GM12891 (cell line): Measurements from ENCODE around the gene ELL.

Experiments used
- DNase-seq: peaks from one replicate; pipeline ENCODE4 v3.0.0; 2011; ENCODE audit warnings: low spot score; ENCODE audit not compliant: insufficient read length
- FAIRE-seq: peaks from 2 replicates; lab custom pipeline; 2011; peaks lifted over from hg19 to GRCh38; lab: Jason Lieb, UNC
- PAX5 ChIP-seq: IDR thresholded peaks from 2 replicates; pipeline ENCODE4 v1.6.1; 2011; ENCODE audit warnings: low read length, moderate library complexity, mild to moderate bottlenecking; ENCODE audit not compliant: insufficient read depth, severe bottlenecking
- POLR2A ChIP-seq: IDR thresholded peaks from 2 replicates; pipeline ENCODE4 v1.6.1; 2011; ENCODE audit warnings: low read depth, low read length, control low read depth
- POLR2AphosphoS5 ChIP-seq: IDR thresholded peaks from 2 replicates; pipeline ENCODE4 v1.6.1; 2011; ENCODE audit warnings: low read depth, low read length, control low read depth
- POU2F2 ChIP-seq: IDR thresholded peaks from 2 replicates; pipeline ENCODE4 v1.6.1; 2011; ENCODE audit warnings: low read depth, mild to moderate bottlenecking, control low read depth, low read length, moderate library complexity
- SPI1 ChIP-seq: IDR thresholded peaks from 2 replicates; pipeline ENCODE4 v1.6.1; 2011; ENCODE audit warnings: low read depth, low read length, control low read depth
- TAF1 ChIP-seq: IDR thresholded peaks from 2 replicates; pipeline ENCODE4 v1.6.1; 2011; ENCODE audit warnings: low read depth, low read length, control low read depth

The ELL gene

DNA sequence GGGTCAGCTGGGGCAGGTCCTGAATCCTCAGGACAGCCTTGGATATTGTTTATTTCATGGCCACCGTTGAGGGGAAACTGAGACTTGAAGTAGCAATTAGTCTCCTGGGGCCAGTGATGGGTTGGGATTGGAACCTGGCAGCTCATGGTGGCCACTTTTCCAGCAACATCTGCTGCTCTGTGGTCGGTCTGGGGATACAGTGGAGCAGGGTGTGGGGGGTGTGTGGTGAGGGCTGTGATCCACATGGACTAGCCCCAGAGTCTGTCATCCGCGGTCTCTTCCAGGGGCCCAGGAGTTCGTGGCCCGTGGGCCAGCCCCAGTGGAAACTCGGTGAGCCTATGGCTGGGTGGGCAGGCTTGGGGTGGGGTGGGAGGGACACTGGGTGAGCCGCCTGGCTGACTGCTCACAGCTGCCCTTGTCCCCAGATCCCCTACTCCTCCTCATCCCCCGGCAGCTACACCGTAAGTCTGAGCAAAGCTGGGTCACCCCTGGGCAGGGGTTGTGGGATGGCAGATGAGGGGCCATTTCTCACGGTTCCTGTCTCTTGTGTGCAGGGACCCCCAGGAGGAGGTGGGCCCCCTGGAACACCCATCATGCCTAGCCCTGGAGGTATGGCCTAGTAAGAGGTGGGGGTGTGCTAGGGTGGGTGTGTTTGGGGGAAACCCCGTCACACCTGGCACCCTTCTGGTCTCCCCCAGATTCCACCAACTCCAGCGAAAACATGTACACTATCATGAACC is 89.4 kb downstream of the ELL start:
- DNase-seq (no peak), FAIRE-seq (peak; percentile 43)
- TF ChIP-seq PAX5 (no peak), POU2F2 (no peak)

GRCh38 chr19:18431351-18432197 is 90.3 kb downstream of the ELL start:
- TF ChIP-seq POU2F2: no peak
- TF ChIP-seq SPI1: no peak
- no peak for TF ChIP-seq POLR2A
- TF ChIP-seq PAX5: no peak
- no peak for TF ChIP-seq POLR2AphosphoS5
- no peak for TF ChIP-seq TAF1
- FAIRE-seq (no peak), DNase-seq (no peak)

DNA sequence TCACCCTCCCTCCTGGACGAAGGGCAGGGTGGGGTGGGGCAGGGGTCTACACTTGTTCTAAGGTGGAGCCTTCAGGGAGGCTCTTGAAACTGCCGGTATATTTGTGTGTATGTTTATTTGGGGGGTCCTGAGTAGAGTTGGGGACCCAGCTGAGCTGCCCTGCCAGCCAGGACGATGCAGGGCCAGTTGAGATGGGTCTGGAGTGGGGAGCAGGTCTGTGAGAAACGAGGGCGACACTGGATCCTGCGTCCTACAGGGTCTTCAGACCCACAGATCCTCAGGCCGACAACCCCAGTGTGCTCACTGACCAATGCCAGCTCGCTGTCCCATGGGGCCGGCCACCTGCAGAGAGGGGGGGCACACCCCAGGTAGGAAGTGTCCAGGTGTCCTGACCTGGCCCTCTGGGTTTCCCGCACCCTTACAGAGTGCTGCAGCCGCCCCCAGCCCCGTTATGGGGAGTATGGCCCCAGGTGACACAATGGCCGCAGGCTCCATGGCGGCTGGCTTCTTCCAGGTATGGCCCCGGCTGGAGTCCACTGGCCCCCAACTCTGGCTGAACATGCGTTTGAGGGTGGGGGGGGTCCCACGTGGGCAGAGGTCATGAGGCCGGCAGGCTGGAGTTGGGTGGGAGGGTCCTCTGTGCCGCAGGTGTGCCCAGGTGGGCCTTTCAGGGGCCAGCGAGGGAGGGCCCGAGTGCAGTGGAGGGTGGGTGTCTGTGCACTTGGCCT is 91.3 kb downstream of the ELL start:
- FAIRE-seq: no peak
- TF ChIP-seq POLR2A (no peak), POLR2AphosphoS5 (no peak), POU2F2 (no peak), SPI1 (no peak)
- no peak for DNase-seq

- TF ChIP-seq POLR2AphosphoS5: no peak
- no peak for TF ChIP-seq PAX5
- TF ChIP-seq TAF1: no peak
- no peak for TF ChIP-seq POU2F2
- TF ChIP-seq POLR2A: no peak
- TF ChIP-seq SPI1: no peak
- no peak for DNase-seq
- peak; percentile 76 for FAIRE-seq
Observed at GRCh38 chr19:18429717-18430416, 92.0 kb downstream of the ELL start.

DNA sequence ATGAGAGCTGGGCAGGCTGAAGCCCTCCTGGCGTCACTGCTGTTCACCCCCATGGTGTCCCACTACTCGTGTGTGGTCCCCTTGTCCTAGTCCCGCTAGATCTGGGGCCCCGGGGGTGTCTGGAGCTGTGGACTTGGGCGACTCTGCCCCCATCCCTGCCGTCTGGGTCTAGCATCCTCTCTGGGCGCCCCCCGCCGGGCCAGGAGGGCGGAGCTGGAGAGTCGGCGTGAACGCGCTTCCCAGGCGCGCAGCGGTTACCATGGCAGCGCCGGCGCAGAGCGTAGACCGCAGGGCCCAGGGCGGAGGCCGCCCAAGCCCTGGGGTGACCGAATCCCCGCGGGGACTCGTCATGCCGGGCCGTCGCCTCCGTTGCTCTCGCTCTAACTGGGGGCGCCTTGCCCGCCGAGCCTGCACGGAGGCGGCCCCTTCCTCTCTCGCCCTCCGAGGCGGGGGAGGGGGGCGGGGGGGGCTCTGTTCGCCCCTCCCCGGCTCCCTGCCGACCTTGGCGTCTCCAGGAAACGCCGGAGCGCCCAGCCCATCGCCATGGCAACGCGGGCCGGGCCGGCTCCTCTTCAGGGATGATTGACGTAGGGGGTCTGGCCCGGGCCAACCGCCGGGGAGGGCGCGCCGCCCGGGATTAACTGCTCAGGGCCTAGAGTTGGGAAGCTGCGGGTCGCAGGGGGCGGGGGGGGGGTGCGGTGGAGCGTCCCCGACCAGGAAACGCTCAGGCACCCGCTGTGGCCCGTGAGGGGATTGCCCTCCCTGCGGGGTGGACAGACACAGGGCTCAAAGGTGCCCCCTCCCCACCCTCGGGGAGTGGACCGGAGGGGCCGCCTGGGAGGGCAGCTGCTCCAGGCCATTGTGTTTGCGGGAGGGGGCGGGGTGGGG is 92.8 kb downstream of the ELL start:
- DNase-seq: peak; percentile 97
- TF ChIP-seq POLR2AphosphoS5 (no peak), SPI1 (no peak), POLR2A (no peak), POU2F2 (no peak), PAX5 (no peak), TAF1 (no peak)
- FAIRE-seq: peak; percentile 99

DNA sequence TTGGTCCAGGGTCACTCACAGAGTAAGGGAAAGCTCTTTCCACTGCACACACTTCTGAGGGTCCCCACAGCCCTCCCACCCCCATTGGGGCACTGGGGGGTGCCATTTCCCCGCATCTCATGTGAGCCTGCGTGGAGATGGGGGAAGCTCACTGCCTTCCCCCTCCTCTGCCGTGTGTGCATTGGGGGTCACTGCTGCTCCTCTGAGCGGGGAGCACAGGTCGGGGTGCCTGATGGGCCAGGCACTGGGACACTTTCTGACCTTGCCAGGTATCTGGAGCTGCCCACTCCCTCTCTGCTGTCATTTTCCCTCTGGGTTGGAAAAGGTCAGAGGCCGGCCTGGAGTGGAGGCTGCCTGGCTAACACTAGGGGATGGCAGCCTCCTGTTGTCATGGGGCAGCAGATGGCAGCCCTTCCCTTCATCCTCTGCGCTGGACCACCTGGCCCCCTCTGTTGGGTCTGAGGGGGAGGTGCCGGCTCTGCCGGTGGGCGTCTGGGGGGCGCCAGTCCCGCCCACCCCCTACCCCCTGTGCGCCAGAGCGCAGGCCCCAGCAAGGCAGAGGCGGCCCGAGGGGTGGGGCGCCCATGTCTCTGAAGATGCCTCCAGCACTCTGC is 93.6 kb downstream of the ELL start:
- TF ChIP-seq POLR2AphosphoS5 (no peak), POLR2A (no peak), POU2F2 (no peak), TAF1 (no peak), SPI1 (no peak), PAX5 (no peak)

GRCh38 chr19:18427743-18428113 is 94.1 kb downstream of the ELL start:
- TF ChIP-seq POLR2AphosphoS5 (no peak), PAX5 (no peak), POLR2A (no peak), SPI1 (no peak), POU2F2 (no peak), TAF1 (no peak)
- no peak for FAIRE-seq

More for the DNA sequence above, 93.6 kb downstream of the ELL start:
- no peak for FAIRE-seq
- DNase-seq: no peak

GRCh38 chr19:18427080-18427742 is 94.7 kb downstream of the ELL start:
- no peak for DNase-seq
- FAIRE-seq: no peak
- TF ChIP-seq PAX5 (no peak), POLR2A (no peak), POU2F2 (no peak)

More at GRCh38 chr19:18427743-18428113, 94.1 kb downstream of the ELL start:
- DNase-seq: no peak
